GM19395 (cell line): ENCODE data around the gene AURKAIP1.

Experiments
- ATAC-seq: cut with Tn5 transposase; IDR thresholded peaks from one replicate; pipeline ENCODE4 v1.9.1; 2021; ENCODE audit warnings: mild to moderate bottlenecking, moderate library complexity; ENCODE audit not compliant: unreplicated experiment

The AURKAIP1 gene

DNA sequence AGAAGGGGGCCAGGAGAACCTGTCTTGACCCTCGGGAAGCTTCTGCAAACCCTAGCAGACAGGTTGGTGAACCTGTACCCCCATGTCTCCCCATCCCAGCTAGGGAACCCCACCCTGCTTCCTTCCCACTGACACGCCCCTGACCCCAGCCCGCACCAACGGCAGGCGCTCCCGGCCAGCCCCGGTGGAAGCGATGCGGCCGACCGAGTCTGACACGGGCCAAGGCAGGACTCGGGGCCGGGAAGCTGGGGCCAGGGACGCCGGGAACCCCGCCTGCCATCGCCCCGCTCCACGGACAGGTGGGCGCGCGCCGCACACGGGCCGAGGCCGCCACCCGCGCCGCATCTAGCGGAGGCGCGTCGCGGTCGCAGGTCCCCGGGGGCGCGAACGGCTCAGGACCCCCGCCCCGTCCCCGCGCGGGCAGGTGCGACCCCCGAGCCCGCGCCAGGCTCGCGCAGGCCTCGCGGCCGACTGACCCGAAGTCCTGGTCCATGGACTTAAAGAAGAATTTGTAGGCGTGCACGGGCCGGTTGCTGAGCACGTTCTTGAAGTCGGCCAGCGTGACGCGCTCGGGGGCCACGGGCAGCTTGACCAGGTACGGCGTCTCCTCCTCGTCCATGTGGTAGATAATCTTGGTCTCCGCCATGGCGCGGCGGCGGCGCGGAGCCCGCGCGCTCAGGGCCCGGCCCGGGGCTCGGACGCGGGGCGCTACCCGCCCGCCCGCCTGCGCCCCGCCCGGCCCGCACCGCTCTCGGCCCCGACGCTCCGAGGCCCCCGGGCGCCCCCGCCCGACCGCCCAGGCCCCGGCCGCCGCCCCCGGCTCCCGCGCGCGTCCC, 26.4 kb downstream of the AURKAIP1 start:
- peak; percentile 21 for ATAC-seq

DNA sequence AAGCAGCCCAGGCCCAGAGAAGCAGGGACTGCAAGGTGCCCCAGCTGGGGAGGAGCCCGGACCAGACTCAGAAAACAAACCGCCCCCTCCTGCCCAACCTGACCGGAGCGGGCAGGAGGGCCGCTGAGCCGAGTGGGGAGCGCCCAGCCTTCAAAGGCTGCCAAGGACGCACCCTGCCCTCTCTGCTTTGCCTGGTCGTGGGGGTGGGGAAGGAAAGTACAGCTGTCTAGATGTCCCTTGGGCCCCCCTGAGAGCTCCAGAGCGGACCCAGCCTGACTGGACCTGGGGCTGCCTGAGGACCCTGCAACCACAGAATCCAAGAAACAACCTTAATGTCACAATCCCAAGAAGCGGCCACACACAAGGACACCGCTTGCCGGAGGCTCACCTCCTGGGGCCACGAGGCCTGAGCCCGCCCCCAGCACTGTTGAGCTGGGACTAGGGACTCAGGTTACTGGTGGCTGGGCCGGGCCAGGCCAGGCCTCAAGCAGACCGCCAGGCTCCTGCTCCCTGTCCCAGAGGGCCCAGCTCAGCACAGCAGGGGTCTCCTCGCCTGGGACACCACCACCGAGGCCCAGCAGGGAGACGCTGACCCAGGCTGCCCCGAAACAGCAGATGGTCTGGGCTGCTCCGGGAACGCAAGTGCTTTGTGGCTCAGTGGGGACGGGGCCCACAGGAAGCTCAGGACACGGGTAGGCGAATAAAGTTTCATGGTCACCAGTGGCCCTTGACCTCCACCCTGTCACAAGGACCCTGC, 27.2 kb downstream of the AURKAIP1 start:
- no peak for ATAC-seq

DNA sequence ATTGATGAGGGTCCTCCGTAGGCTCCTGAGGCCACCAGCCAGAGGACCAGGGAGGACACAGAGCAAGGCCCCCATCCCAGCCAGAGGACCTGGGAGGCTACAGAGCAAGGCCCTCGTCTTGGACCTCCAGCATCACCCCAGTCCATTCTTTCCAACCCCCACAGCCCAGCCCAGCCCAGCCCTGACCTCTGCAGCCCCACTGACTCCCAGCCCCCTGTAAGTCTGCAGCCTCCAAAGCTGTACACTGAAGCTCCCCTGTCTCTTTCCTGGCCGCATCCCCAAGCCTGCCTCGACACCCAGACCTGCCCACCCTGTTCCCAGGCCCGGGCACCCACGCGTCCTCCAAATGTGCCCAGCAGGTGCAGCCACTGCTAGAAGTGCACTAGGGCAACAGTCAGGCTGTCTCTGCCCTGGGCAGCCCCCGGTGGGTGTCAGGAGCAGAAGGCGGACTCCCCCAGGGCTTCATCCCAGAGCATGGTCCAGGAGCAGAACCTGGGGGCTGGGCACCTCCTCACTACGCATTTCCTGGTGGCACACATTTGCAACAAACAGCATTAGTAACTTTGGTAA, 27.9 kb downstream of the AURKAIP1 start:
- ATAC-seq, result no peak

DNA sequence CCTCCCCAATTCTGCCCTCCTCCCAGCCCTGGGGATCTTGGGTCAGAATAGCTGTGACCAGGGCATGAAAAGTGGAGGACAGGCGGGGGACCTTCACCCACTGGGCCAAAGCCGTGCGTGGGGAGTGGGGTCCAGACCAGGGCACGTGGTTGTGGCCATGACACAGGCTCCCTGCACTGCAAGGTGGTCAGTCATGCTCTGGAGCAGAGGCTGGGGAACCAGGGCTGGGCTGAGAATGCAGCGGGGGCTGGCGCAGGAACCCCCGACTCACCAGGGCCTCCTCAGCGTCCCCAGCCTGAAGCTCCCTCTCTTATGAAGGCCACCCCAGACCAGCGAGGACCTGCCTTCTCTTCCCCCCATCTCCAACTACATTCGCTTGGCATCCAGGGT, 28.5 kb downstream of the AURKAIP1 start:
- ATAC-seq, result no peak

- ATAC-seq, result no peak
These were observed 29.0 kb downstream of the AURKAIP1 start for GRCh38 chr1:1345860-1346500.

- ATAC-seq, result no peak
These were observed 29.6 kb downstream of the AURKAIP1 start for GRCh38 chr1:1345384-1345783.

GRCh38 chr1:1344655-1345361, 30.2 kb downstream of the AURKAIP1 start:
- no peak for ATAC-seq

DNA sequence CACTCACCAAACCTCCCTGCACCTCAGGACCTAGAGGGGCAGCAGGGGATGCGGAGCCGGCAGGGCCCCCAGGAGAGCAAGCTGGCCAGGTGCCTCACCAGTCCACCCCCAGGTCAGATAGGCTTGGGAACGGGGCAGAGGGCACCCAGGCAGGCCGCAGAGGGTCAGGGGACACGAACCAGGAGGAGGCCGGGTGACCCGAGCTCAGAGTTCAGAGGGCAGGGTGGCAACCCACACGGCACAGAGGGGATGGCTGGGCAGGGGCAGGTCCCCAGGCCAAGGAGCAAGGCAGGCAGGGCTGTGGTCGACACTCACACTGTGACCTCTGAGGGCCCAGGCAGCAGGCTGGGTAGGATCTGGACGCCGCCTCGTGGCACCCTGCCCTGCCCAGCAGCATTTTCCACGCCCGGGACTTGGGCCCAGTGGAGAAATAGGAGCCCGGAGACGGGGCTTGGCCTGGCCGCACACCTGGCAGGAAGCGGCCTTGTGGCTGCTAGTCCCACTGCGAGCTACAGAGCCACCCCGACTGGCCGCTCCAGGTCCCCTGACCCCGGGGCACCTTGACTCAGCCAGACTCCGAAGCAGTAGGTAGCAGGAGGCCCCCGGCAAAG, 31.1 kb downstream of the AURKAIP1 start:
- no peak for ATAC-seq

DNA sequence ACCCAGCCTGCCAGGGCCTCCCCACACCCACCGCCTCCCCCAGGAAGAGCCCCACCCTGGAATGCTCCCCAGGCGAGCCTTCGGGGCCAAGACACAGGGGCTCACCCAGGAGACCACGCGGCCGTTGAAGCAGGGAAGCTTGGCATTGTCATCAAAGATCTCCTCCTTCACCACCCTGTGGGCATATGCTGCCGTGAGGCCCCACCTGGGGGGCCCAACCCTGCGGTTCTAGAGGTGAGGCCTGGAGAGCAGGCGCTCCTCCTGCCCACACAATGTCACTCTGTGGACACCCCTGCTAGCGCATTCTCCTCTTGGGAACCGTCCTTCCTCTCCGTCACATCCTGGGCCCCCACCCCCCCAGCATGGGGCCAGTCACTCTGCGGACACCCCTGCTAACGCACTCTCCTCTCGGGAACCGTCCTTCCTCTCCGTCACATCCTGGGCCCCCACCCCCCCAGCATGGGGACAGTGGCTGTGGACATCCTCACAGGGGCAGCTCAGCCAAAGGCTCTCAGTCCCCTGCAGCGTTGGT, 32.4 kb downstream of the AURKAIP1 start:
- no peak for ATAC-seq

- ATAC-seq, result no peak
These were observed 32.9 kb downstream of the AURKAIP1 start for GRCh38 chr1:1342061-1342562.

DNA sequence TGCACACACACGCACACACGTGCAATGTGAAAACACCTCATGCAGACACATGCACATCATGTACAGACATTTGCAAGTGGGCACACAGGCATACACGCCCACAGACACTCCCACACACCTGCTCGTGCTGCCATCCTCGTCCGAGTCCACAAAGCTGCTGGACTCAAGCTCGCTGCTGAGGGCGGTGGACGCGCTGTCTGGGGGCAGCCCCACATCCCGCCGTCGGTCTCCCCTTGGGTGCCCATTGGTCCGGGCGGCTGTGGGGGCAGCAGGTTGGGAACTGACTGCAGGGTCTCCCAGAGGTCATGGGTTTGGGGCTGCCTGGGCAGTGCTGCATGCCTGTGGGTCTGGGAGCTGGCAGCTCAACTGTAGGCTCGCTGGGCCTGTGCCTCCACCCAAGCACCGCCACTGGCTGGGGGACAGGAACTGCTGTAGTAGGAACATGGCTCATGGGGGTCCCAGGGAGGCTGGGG, 33.4 kb downstream of the AURKAIP1 start:
- no peak for ATAC-seq

- no peak for ATAC-seq
These were observed 34.0 kb downstream of the AURKAIP1 start for GRCh38 chr1:1340791-1341548.

DNA sequence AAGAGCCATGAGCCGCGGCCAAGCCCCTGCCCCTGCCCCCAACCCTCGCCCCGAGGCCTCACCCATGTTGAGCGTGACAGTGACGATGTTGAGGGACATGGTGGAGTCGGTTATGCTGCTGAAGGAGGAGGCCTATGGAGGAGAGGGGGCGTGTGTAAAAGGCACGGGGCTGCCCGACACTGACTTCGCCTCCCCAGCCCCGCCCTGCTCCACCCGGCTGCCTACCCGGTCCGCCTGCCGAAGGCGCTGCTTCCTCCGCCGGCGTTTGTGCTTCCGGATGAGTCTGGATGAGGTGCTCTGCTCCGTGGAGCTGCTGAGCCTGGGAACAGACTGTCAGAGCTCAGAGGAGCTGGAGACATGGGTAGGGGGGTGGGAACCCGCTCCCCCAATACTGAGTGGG, 34.8 kb downstream of the AURKAIP1 start:
- no peak for ATAC-seq

GRCh38 chr1:1338278-1338677, 36.7 kb downstream of the AURKAIP1 start:
- no peak for ATAC-seq

- no peak for ATAC-seq
These were observed 37.2 kb downstream of the AURKAIP1 start for GRCh38 chr1:1337793-1338147.

DNA sequence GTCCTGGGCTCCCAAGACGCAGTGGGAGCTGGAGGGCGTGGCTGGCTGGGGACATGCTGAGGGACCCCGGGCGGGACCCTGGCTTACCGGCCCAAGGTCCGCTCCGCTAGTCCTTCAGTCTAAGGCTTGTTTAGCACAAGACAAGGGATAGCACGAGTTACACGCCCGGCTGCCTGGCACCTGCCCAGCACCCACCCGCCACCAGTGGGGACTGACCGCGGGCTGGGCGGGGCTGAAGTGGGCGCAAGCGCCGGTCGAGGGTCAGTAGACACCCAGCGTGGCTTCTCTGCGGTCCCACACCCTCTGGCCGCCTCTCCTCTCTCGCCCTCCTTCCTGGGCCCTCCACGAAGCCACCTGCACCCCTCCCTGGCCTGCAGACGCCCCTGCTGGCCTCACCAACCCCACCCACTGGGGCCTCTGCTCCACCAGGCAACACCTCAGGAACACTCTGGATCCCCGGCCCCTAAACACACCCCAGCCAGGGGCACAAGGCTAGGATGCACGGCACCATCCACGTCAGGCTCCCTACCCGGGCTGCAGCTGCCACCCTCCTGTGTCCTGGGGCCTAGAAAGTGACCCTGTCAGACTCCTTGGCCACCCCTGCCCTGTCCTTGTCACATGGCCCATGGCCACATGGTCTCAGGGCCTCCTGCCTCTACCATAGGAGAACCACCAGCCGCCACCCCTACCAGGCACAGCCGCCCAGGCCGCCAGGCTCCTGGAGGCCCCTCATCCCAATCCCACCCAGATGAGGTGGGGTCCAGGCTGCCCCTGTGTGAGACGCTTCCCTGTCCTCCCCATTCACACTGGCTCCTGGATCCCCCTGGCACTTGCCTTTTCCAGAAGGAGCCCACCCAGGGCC, 37.8 kb downstream of the AURKAIP1 start:
- no peak for ATAC-seq

- ATAC-seq, result no peak
These were observed 38.6 kb downstream of the AURKAIP1 start for GRCh38 chr1:1336446-1336845.

GRCh38 chr1:1335792-1336248, 39.2 kb downstream of the AURKAIP1 start:
- ATAC-seq, result no peak
